Prostate gland (tissue), 2 donors: ENCODE data around the gene ERCC4.

ENCODE experiments used
- CTCF ChIP-seq, 4 experiments: fragments of 200-600 bp in 2 of 4; fragments of 450-650 bp in 2 of 4; sonication (generic) in 2 of 4; IDR thresholded peaks; 1 replicate in 3 of 4; 2 replicates in 1 of 4; pipeline ENCODE4 v1.5.1; 2016 to 2019; ENCODE audit warnings: antibody characterized with exemption in 4 of 4, mild to moderate bottlenecking in 2 of 4, moderate library complexity in 2 of 4
- POLR2A ChIP-seq: fragments of 450-650 bp; IDR thresholded peaks from one replicate; pipeline ENCODE4 v1.6.1; 2016; ENCODE audit warnings: antibody characterized with exemption, mild to moderate bottlenecking

GRCh38 chr16:13994239-13995106, 74.5 kb downstream of the ERCC4 start:
- TF ChIP-seq CTCF (IDR thresholded peaks at IDR 0.05) (no peak), POLR2A (no peak)
